HEK293 (cell line): ENCODE measurements around the gene UBTD1.

ENCODE experiments used
- BCL6B ChIP-seq: fragments of 450-650 bp; formaldehyde crosslinking; IDR thresholded peaks from 2 replicates; pipeline ENCODE4 v1.5.1; 2017; ENCODE audit warnings: missing biosample characterization, missing genetic modification characterization
- CTCF ChIP-seq: fragments of 450-650 bp; formaldehyde crosslinking; IDR thresholded peaks from 2 replicates; pipeline ENCODE4 v1.5.1; 2016; ENCODE audit warnings: missing biosample characterization, missing genetic modification characterization
- EGR2 ChIP-seq: fragments of 450-650 bp; formaldehyde crosslinking; IDR thresholded peaks from 2 replicates; pipeline ENCODE4 v1.5.1; 2016; ENCODE audit warnings: low read depth, missing biosample characterization, missing genetic modification characterization
- HOXA7 ChIP-seq: sonication (generic); formaldehyde crosslinking; IDR thresholded peaks from 2 replicates; pipeline ENCODE4 v1.8.1; 2022; ENCODE audit warnings: missing genetic modification reagents, borderline replicate concordance
- MEIS1 ChIP-seq: sonication (generic); formaldehyde crosslinking; IDR thresholded peaks from 2 replicates; pipeline ENCODE4 v1.8.1; 2022; ENCODE audit warnings: missing genetic modification reagents, mild to moderate bottlenecking, borderline replicate concordance
- OSR2 ChIP-seq: fragments of 450-650 bp; formaldehyde crosslinking; IDR thresholded peaks from 2 replicates; pipeline ENCODE4 v1.5.1; 2016; ENCODE audit warnings: missing biosample characterization, missing genetic modification characterization
- PRDM10 ChIP-seq: fragments of 450-650 bp; formaldehyde crosslinking; IDR thresholded peaks from 2 replicates; pipeline ENCODE4 v1.5.1; 2016; ENCODE audit warnings: missing biosample characterization, missing genetic modification characterization
- REST ChIP-seq: fragments of 450-650 bp; formaldehyde crosslinking; IDR thresholded peaks from 2 replicates; pipeline ENCODE4 v1.5.1; 2016; ENCODE audit warnings: missing biosample characterization, missing genetic modification characterization
- ZBTB11 ChIP-seq: fragments of 450-650 bp; formaldehyde crosslinking; conservative IDR thresholded peaks from 2 replicates; pipeline ENCODE4 v1.5.1; 2016; ENCODE audit warnings: low read depth, missing biosample characterization, missing genetic modification characterization
- ZFHX2 ChIP-seq: fragments of 450-650 bp; formaldehyde crosslinking; conservative IDR thresholded peaks from 2 replicates; pipeline ENCODE4 v1.5.1; 2016; ENCODE audit warnings: missing biosample characterization, missing genetic modification characterization
- ZNF112 ChIP-seq: fragments of 450-650 bp; formaldehyde crosslinking; IDR thresholded peaks from 2 replicates; pipeline ENCODE4 v1.5.0; 2017; ENCODE audit warnings: missing biosample characterization, missing genetic modification characterization
- ZNF239 ChIP-seq: fragments of 450-650 bp; formaldehyde crosslinking; IDR thresholded peaks from 2 replicates; pipeline ENCODE4 v1.5.1; 2016; ENCODE audit warnings: missing biosample characterization, missing genetic modification characterization
- ZNF26 ChIP-seq: fragments of 450-650 bp; formaldehyde crosslinking; IDR thresholded peaks from 2 replicates; pipeline ENCODE4 v1.5.1; 2016; ENCODE audit warnings: missing biosample characterization, missing genetic modification characterization
- ZNF362 ChIP-seq: fragments of 450-650 bp; formaldehyde crosslinking; IDR thresholded peaks from 2 replicates; pipeline ENCODE4 v1.5.1; 2016; ENCODE audit warnings: missing biosample characterization, missing genetic modification characterization
- ZNF48 ChIP-seq: fragments of 450-650 bp; formaldehyde crosslinking; IDR thresholded peaks from 2 replicates; pipeline ENCODE4 v1.5.1; 2016; ENCODE audit warnings: missing biosample characterization, missing genetic modification characterization
- ZNF610 ChIP-seq: fragments of 450-650 bp; formaldehyde crosslinking; IDR thresholded peaks from 2 replicates; pipeline ENCODE4 v1.5.1; 2016; ENCODE audit warnings: missing biosample characterization, missing genetic modification characterization, borderline replicate concordance
- ZNF623 ChIP-seq: fragments of 450-650 bp; formaldehyde crosslinking; IDR thresholded peaks from 2 replicates; pipeline ENCODE4 v1.5.1; 2016; ENCODE audit warnings: missing biosample characterization, missing genetic modification characterization
- ZNF645 ChIP-seq: fragments of 450-650 bp; formaldehyde crosslinking; IDR thresholded peaks from 2 replicates; pipeline ENCODE4; 2016; ENCODE audit warnings: missing biosample characterization, missing genetic modification characterization
- ZNF658 ChIP-seq: fragments of 450-650 bp; formaldehyde crosslinking; IDR thresholded peaks from 2 replicates; pipeline ENCODE4; 2016; ENCODE audit warnings: missing biosample characterization, missing genetic modification characterization
- ZNF747 ChIP-seq: fragments of 450-650 bp; formaldehyde crosslinking; IDR thresholded peaks from 2 replicates; pipeline ENCODE4 v1.5.1; 2016; ENCODE audit warnings: missing biosample characterization, missing genetic modification characterization
- ZSCAN16 ChIP-seq: fragments of 450-650 bp; formaldehyde crosslinking; IDR thresholded peaks from 2 replicates; pipeline ENCODE4 v1.5.1; 2016; ENCODE audit warnings: missing biosample characterization, missing genetic modification characterization

Gene UBTD1

GRCh38 chr10:97534746-97535367 is 36.1 kb downstream of the UBTD1 start (continued):
- TF ChIP-seq ZSCAN16 (tag by site-specific recombination) (no peak), ZNF239 (tag by site-specific recombination) (no peak), OSR2 (tag by site-specific recombination) (no peak), ZNF26 (no peak), ZFHX2 (tag by site-specific recombination) (peak; percentile 41; the same call in 1 of the 2 replicates), ZNF362 (tag by site-specific recombination) (no peak), PRDM10 (tag by site-specific recombination) (no peak), BCL6B (tag by site-specific recombination) (no peak), ZNF610 (tag by site-specific recombination) (no peak), ZBTB11 (tag by site-specific recombination) (no peak), HOXA7 (CRISPR knock-in tag) (no peak), MEIS1 (CRISPR knock-in tag) (no peak), EGR2 (0 out of 2 replicates have a peak, but pooled peaks have one; percentile 44), ZNF112 (no peak), ZNF623 (tag by site-specific recombination) (no peak), CTCF (tag by site-specific recombination) (peak; percentile 53; the same call in 1 of the 2 replicates), REST (no peak), ZNF747 (tag by site-specific recombination) (no peak), ZNF658 (no peak), ZNF48 (tag by site-specific recombination) (no peak), ZNF645 (tag by site-specific recombination) (no peak)
